Kidney tubule cell (primary cell): Measurements from ENCODE around the gene OSBPL2.

ENCODE experiments used
- DNase-seq: peaks from one replicate; pipeline ENCODE4 v3.0.0-alpha.2; 2018; ENCODE audit warnings: low spot score

The OSBPL2 gene

GRCh38 chr20:62285722-62286121 is 47.4 kb downstream of the OSBPL2 start:
- no peak for DNase-seq

DNA sequence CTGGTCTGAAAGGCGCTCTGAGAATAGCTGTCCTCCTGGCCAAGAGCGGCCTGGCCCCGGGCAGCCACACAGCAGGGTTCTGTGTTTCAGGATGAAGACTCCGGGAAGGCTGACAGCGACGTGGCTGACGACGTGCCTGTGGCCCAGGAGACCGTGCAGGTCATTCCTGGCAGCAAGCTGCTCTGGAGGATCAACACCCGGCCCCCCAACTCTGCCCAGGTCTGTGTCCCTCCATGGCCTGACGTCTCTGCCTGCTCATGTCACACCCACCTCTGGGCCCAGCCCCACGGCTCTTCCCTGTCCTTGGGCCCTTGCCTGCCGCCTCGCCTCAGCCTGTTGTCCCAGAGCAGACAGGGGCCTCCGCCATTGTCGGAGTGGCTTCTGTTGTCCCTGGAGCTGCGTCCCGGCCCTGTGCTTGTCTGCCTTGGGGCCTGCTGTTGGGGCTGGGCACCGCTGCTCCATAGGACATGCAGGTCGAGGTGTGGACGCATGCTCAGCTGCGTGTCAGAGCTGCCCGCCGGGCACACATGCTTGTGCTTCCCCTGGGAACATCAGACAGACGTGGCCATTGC is 48.3 kb downstream of the OSBPL2 start:
- no peak for DNase-seq

- DNase-seq = no peak
Observed at GRCh38 chr20:62287129-62287528, 48.8 kb downstream of the OSBPL2 start.

GRCh38 chr20:62287759-62288534 is 49.6 kb downstream of the OSBPL2 start:
- DNase-seq = no peak

GRCh38 chr20:62288535-62289105 is 50.3 kb downstream of the OSBPL2 start:
- no peak for DNase-seq

DNA sequence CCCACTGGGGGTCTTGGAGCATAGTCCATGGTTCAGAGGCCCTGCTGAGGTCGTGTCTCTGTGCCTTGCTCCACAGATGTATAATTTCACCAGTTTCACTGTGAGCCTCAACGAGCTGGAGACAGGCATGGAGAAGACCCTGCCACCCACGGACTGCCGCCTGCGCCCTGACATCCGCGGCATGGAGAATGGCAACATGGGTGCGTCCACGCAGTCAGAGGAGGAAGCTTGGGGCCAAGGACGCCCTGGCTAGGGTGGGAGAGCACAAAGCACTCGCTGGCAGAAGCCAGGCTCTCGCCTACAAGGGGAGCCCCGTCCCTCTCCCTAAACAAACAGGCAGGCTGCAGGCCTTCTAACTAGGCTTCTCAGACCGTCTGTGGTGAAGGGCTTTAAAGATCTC is 50.8 kb downstream of the OSBPL2 start:
- no peak for DNase-seq

GRCh38 chr20:62289898-62290297 is 51.6 kb downstream of the OSBPL2 start:
- no peak for DNase-seq

GRCh38 chr20:62291251-62292066 is 53.1 kb downstream of the OSBPL2 start:
- DNase-seq = no peak

GRCh38 chr20:62292108-62292507 is 53.8 kb downstream of the OSBPL2 start:
- DNase-seq = no peak

GRCh38 chr20:62293111-62293784 is 54.9 kb downstream of the OSBPL2 start:
- no peak for DNase-seq

DNA sequence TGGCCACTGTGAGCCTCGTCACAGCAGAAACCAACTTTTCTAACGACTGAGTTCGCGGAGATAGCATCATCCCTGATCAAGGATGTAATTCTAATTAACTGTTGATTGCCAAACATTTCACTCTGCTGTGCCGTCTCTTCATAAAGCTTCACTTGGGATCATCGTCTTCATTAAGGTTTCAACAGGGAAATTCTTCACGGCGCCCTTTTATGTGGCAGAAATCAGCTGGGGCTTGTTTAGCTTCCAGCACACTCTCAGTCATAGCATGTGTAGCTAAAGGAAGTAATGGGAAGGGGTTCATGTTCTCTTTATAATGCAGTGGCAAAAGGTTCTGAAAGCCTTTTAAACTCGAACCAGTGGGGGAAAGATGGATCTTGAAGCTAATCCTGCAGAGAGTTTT is 55.6 kb downstream of the OSBPL2 start:
- no peak for DNase-seq

DNA sequence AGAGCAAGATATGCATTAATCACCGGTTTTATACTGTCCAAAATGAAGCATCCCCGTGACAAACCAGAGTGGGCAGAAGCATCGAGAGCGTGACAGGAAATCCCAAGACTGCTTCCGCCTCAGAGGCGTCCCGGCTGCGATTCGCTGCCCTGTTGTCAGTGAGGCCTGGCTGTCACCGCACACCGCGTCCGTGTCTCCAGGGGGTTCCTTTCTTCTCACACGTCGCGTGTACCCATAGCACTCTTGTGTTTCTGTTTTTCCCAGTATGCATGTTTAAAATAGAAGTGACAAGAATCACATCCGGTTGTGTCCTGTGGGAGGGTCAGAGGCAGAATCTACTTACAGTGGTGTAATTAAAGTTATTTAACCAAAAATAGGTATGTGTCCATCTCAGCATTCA is 56.2 kb downstream of the OSBPL2 start:
- no peak for DNase-seq

DNA sequence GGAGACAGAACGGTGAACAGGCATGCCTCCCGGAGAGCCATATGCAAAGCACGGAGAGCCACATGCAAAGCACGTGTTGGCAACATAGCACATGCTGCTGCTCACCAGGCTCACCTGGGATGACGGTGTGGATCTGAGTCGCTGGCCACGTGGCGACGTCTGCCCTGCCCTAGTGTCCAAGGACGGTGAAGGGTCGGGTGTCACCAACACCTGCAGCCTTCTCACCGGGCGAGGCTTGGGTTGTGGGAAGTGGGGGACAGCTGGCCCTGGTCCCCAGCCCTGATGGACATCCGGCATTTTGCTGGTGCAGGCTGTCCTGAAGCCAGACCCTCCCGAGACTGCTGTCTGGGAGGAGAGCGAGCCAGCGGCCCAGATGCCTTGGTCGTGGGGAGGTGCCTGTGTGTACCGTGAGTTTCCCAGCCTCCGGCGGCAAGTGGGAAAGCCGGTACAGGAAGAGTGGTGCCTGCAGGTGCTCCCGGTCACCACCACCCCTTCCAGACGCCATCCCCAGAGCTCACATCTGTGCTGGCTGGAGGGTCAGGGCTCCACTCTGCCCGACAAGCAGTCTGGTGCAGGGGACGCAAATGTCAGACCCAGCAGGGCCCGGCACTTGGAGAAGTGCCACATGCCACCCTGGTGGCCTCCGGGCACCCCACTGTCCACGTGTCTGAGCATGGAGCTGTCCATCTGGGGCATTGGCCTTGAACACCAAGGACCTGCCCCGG is 58.6 kb downstream of the OSBPL2 start:
- DNase-seq = no peak

DNA sequence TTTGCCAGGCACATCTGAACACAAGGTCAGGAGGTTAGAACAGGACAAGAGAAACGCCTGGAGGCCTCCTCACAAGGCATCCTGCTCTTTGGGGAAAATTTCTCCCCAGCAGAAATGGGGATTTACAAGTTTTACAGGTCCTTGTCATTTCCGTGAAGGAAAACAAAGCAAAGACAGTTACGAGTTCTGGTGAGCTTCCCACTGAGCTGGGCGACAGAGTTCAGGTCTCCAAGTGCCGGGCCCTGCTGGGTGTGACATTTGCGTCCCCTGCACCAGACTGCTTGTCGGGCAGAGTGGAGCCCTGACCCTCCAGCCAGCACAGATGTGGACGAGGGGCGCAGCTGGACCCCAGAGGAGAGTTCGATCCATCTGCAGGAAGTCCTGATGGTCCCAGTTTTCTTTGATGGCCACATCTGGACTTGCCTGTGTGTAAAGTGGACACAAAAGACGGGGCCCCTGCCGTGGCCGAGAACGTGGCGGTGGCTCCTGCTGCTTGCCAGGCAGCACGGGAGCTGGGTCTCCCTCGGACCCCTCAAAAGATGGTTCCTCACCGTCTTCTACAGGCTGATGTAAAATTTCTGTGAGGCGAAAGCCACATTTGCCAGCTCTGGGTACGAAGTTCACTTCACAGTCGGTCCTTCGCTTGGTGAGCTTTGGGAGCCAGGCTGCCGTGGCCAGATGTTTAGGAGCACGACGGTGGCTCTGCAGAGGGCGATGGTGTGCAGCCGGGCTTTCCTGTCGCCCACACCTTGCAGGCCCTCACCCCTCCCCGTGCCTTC is 59.3 kb downstream of the OSBPL2 start:
- no peak for DNase-seq

- DNase-seq = no peak
Observed at GRCh38 chr20:62298577-62299249, 60.4 kb downstream of the OSBPL2 start.

GRCh38 chr20:62299666-62300236 is 61.4 kb downstream of the OSBPL2 start:
- DNase-seq = no peak

DNA sequence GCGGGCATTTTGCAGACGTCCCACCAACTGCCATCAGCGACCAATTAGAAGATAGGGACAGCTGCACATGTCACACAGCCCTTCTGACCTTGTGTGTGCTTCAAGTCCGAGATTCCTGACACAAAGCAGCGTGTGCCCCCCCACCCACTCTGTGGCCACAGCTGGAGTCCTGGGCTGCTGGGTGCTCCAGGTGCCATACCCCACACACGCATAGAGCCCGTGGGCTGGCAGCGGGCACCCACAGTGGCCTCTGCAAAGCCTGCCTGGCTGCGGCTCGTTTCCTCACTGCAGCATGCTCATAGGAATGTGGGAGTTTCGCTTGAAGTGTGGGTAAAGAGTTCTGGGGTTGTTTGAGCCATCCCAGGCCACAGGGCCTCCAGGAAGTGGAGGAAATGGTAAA is 62.0 kb downstream of the OSBPL2 start:
- no peak for DNase-seq

- no peak for DNase-seq
Observed at GRCh38 chr20:62301111-62301668, 62.9 kb downstream of the OSBPL2 start.

GRCh38 chr20:62301773-62302340 is 63.5 kb downstream of the OSBPL2 start:
- DNase-seq = peak; percentile 95
